Neural cell (in vitro differentiated cells): ENCODE data around the gene EXD3. TPM values are rescaled to one million over a fixed set of nuclear protein-coding genes. Genes with fewer than 3 reads are reported as not detected.

Experiments
- H2AFZ ChIP-seq: fragments of 200-600, 300-800 bp; sonication (generic), shearing (Covaris generic); 2 replicates; pipeline ENCODE4 v1.6.0; 2014; ENCODE audit warnings: low read depth, mild to moderate bottlenecking, antibody characterized with exemption, low read length, moderate library complexity
- H3F3A ChIP-seq: fragments of 200-600 bp; shearing (Covaris generic); 2 replicates; pipeline ENCODE4 v1.6.1; 2016; ENCODE audit warnings: mild to moderate bottlenecking, moderate library complexity, mixed read lengths, antibody characterized with exemption, low read length; ENCODE audit not compliant: insufficient read depth, poor library complexity, severe bottlenecking
- H3K27ac ChIP-seq: fragments of 200-600, 300-800 bp; sonication (generic), shearing (Covaris generic); 2 replicates; pipeline ENCODE4 v1.5.1; 2014; ENCODE audit warnings: mild to moderate bottlenecking, low read length, moderate library complexity
- H3K27me3 ChIP-seq: fragments of 300-800, 200-600 bp; sonication (generic), shearing (Covaris generic); 2 replicates; pipeline ENCODE4 v1.6.0; 2014; ENCODE audit warnings: mild to moderate bottlenecking, low read depth, low read length, moderate library complexity; ENCODE audit not compliant: insufficient read depth
- H3K36me3 ChIP-seq: fragments of 300-800, 200-600 bp; sonication (generic), shearing (Covaris generic); 2 replicates; pipeline ENCODE4 v1.5.1; 2014; ENCODE audit warnings: mild to moderate bottlenecking, antibody characterized with exemption, low read length, moderate library complexity; ENCODE audit not compliant: insufficient read depth
- H3K4me2 ChIP-seq: fragments of 300-800, 200-600 bp; sonication (generic), shearing (Covaris generic); 2 replicates; pipeline ENCODE4 v1.6.0; 2014; ENCODE audit warnings: mild to moderate bottlenecking, low read length
- H3K4me3 ChIP-seq: fragments of 300-800, 200-600 bp; sonication (generic), shearing (Covaris generic); 2 replicates; pipeline ENCODE4 v1.5.1; 2014; ENCODE audit warnings: mild to moderate bottlenecking, low read length, moderate library complexity
- H3K79me2 ChIP-seq: fragments of 200-600 bp; shearing (Covaris generic); replicated peaks from 2 replicates; pipeline ENCODE4 v1.6.0; 2014; ENCODE audit warnings: mild to moderate bottlenecking, low read length, moderate library complexity; ENCODE audit not compliant: insufficient read depth
- H3K9ac ChIP-seq: fragments of 300-800, 200-600 bp; sonication (generic), shearing (Covaris generic); 2 replicates; pipeline ENCODE4 v1.6.1; 2016; ENCODE audit warnings: mild to moderate bottlenecking, low read length, mixed read lengths
- H3K9me2 ChIP-seq: fragments of 200-600 bp; shearing (Covaris generic); 2 replicates; pipeline ENCODE4 v1.6.1; 2016; ENCODE audit warnings: mild to moderate bottlenecking, low read length, mixed read lengths; ENCODE audit not compliant: insufficient read depth
- H3K9me3 ChIP-seq: fragments of 200-600, 300-800 bp; sonication (generic), shearing (Covaris generic); 2 replicates; pipeline ENCODE4 v1.6.1; 2016; ENCODE audit warnings: mild to moderate bottlenecking, mixed run types, low read length, moderate library complexity, mixed read lengths
- H4K20me1 ChIP-seq: fragments of 200-600 bp; shearing (Covaris generic); 2 replicates; pipeline ENCODE4 v1.6.1; 2016; ENCODE audit warnings: mild to moderate bottlenecking, mixed run types; ENCODE audit not compliant: insufficient read depth
- EP300 ChIP-seq: fragments of 450-650 bp; conservative IDR thresholded peaks from 2 replicates; pipeline ENCODE4 v1.6.1; 2014; ENCODE audit warnings: antibody characterized with exemption, mild to moderate bottlenecking, moderate library complexity; ENCODE audit not compliant: poor library complexity, severe bottlenecking
- EZH2 ChIP-seq: fragments of 200-600, 300-800 bp; shearing (Covaris generic), sonication (generic); IDR thresholded peaks from 2 replicates; pipeline ENCODE4 v1.6.1; 2014; ENCODE audit warnings: antibody characterized with exemption, low read length, borderline replicate concordance, mild to moderate bottlenecking; ENCODE audit not compliant: insufficient read depth, poor library complexity, severe bottlenecking
- MXI1 ChIP-seq: fragments of 450-650 bp; conservative IDR thresholded peaks from 2 replicates; pipeline ENCODE4 v1.6.1; 2014; ENCODE audit warnings: antibody characterized with exemption, mild to moderate bottlenecking; ENCODE audit not compliant: poor library complexity, severe bottlenecking
- POLR2AphosphoS5 ChIP-seq: IDR thresholded peaks from 2 replicates; pipeline ENCODE4 v1.6.1; 2012
- RAD21 ChIP-seq: fragments of 450-650 bp; conservative IDR thresholded peaks from 2 replicates; pipeline ENCODE4 v1.6.1; 2014; ENCODE audit warnings: antibody characterized with exemption, mild to moderate bottlenecking, moderate library complexity
- SMC3 ChIP-seq: fragments of 450-650 bp; conservative IDR thresholded peaks from 2 replicates; pipeline ENCODE4 v1.6.1; 2014; ENCODE audit warnings: antibody characterized with exemption, mild to moderate bottlenecking, moderate library complexity; ENCODE audit not compliant: poor library complexity
- TAF1 ChIP-seq: IDR thresholded peaks from 2 replicates; pipeline ENCODE4 v1.6.1; 2012; ENCODE audit warnings: low read depth
- polyA plus RNA-seq: library from polyadenylated mRNA; depleted of rRNA; stranded (reverse); fragments of >200 nt; gene quantifications from 2 replicates; pipeline ENCODE4 v1.2.3, GENCODE V29; 2014
- TF ChIP-seq, protein P1 (sequence below): IDR thresholded peaks from 2 replicates; pipeline ENCODE4 v1.6.1; 2012; ENCODE audit warnings: borderline replicate concordance
- TF ChIP-seq, protein P2 (sequence below): fragments of 450-650 bp; IDR thresholded peaks from 2 replicates; pipeline ENCODE4 v1.5.1; 2014; ENCODE audit warnings: antibody characterized with exemption, mild to moderate bottlenecking, moderate library complexity; ENCODE audit not compliant: poor library complexity, severe bottlenecking

Gene EXD3
- polyA plus RNA-seq, 1 donor from 2014 or later = 32.9 TPM

DNA sequence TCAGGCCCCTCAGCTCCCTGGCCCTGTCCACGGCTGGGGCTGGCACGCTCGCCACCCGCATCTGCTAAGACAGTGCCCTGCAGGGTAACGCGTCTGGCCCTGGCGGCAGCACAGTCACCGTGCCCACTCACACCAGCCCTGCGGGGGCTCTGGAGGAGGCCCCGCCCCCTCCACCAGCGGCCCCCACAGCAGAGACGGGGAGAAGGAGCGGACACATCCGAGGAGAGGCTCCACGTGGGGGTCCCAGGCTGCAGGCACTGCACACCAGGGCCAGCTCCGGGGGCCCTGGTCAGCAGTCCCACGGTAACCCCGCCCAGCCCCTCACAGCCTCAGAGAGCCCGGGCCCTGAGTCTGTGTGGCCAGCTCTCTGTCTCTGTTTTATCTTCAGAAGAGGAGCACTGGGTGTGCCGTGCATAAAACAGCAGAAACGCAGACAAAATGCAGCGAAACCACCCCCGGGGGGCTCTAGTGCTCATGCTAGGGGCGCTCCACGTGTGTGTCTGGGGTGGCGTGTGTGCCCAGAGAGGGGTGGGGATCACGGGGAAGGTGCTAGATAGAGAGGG lies 73.4 kb downstream of the EXD3 start:
- Histone ChIP-seq H3K9me3 (peaks cover 5% of the 10 kb centered on the region), H4K20me1 (no peaks in the 10 kb centered on the region), H3F3A (no peaks in the 10 kb centered on the region), H3K27me3 (no peaks in the 10 kb centered on the region), H3K27ac (no peak overlapping the region), H3K36me3 (no peaks in the 10 kb centered on the region), H3K79me2 (no peaks in the 10 kb centered on the region), H3K9ac (no peak overlapping the region), H3K4me3 (no peak overlapping the region), H2AFZ (no peak overlapping the region), H3K9me2 (no peaks in the 10 kb centered on the region), H3K4me2 (no peak overlapping the region)
- no peak for TF ChIP-seq EP300
- TF ChIP-seq SMC3 = no peak
- TF ChIP-seq TAF1 = no peak
- no peak for TF ChIP-seq MXI1
- TF ChIP-seq, protein P1, sequence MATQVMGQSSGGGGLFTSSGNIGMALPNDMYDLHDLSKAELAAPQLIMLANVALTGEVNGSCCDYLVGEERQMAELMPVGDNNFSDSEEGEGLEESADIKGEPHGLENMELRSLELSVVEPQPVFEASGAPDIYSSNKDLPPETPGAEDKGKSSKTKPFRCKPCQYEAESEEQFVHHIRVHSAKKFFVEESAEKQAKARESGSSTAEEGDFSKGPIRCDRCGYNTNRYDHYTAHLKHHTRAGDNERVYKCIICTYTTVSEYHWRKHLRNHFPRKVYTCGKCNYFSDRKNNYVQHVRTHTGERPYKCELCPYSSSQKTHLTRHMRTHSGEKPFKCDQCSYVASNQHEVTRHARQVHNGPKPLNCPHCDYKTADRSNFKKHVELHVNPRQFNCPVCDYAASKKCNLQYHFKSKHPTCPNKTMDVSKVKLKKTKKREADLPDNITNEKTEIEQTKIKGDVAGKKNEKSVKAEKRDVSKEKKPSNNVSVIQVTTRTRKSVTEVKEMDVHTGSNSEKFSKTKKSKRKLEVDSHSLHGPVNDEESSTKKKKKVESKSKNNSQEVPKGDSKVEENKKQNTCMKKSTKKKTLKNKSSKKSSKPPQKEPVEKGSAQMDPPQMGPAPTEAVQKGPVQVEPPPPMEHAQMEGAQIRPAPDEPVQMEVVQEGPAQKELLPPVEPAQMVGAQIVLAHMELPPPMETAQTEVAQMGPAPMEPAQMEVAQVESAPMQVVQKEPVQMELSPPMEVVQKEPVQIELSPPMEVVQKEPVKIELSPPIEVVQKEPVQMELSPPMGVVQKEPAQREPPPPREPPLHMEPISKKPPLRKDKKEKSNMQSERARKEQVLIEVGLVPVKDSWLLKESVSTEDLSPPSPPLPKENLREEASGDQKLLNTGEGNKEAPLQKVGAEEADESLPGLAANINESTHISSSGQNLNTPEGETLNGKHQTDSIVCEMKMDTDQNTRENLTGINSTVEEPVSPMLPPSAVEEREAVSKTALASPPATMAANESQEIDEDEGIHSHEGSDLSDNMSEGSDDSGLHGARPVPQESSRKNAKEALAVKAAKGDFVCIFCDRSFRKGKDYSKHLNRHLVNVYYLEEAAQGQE = no peak
- TF ChIP-seq, protein P2, sequence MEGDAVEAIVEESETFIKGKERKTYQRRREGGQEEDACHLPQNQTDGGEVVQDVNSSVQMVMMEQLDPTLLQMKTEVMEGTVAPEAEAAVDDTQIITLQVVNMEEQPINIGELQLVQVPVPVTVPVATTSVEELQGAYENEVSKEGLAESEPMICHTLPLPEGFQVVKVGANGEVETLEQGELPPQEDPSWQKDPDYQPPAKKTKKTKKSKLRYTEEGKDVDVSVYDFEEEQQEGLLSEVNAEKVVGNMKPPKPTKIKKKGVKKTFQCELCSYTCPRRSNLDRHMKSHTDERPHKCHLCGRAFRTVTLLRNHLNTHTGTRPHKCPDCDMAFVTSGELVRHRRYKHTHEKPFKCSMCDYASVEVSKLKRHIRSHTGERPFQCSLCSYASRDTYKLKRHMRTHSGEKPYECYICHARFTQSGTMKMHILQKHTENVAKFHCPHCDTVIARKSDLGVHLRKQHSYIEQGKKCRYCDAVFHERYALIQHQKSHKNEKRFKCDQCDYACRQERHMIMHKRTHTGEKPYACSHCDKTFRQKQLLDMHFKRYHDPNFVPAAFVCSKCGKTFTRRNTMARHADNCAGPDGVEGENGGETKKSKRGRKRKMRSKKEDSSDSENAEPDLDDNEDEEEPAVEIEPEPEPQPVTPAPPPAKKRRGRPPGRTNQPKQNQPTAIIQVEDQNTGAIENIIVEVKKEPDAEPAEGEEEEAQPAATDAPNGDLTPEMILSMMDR = no peak
- TF ChIP-seq EZH2 = no peak
- TF ChIP-seq POLR2AphosphoS5 = no peak
- TF ChIP-seq RAD21 = no peak

DNA sequence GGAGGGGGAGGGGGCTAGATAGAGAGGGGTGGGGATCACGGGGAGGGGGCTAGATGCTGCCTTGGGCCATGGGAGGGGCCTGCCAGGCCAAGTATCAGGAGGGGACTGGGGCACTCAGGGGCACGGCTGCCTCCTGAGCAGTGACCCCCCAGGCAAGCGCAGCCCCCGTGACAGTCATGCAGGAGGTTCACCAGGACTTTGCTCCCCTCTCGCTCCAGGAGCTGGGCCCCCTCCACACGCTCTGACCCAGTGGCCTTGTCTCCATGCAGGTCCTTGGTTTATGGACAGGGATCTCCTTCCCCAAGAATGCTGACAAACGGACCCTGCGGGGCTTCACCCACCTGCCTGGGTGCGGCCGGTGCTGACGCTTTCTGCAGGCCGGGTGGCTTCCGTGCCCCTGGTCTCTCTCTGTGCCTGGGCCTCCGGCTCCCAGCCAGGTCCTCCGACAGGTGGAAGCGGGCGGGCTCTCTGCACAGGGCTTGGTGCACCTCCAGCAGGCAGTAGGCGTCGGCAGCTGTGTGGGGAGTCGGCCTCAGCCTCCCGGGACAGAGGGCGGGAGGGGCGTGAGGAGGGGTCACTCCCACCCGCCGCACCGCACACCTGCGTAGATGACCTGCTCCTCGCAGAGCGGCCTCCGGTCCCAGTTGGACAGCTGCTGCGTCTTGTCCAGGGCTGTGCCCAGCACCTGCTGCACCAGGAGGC lies 74.0 kb downstream of the EXD3 start:
- Histone ChIP-seq H3K4me3 (no peak overlapping the region), H2AFZ (no peak overlapping the region), H3K9me3 (peaks cover 5% of the 10 kb centered on the region), H3K27me3 (no peaks in the 10 kb centered on the region), H3F3A (no peaks in the 10 kb centered on the region), H3K36me3 (no peaks in the 10 kb centered on the region), H3K9ac (no peak overlapping the region), H3K79me2 (no peaks in the 10 kb centered on the region), H3K27ac (no peak overlapping the region), H3K4me2 (no peak overlapping the region), H3K9me2 (no peaks in the 10 kb centered on the region), H4K20me1 (no peaks in the 10 kb centered on the region)
- no peak for TF ChIP-seq EP300
- no peak for TF ChIP-seq MXI1
- TF ChIP-seq TAF1 = no peak
- no peak for TF ChIP-seq RAD21
- TF ChIP-seq, protein P1 = no peak
- TF ChIP-seq POLR2AphosphoS5 = no peak
- TF ChIP-seq EZH2 = no peak
- TF ChIP-seq SMC3 = no peak
- TF ChIP-seq, protein P2 = no peak
